OCI-LY1 (cell line): Measurements from ENCODE around the gene B3GAT1.

Experiments
- CTCF ChIP-seq: fragments of 200-600 bp; sonication (generic), shearing (Covaris generic); IDR thresholded peaks from 2 replicates; pipeline ENCODE4 v1.5.1; 2017; ENCODE audit warnings: mild to moderate bottlenecking, antibody characterized with exemption, low read length, moderate library complexity, mixed read lengths
- EZH2 ChIP-seq: fragments of 200-600 bp; sonication (generic), shearing (Covaris generic); IDR thresholded peaks from 2 replicates; pipeline ENCODE4 v1.8.0; 2017; ENCODE audit warnings: borderline replicate concordance, mixed run types, mild to moderate bottlenecking, antibody characterized with exemption, low read length, moderate library complexity, mixed read lengths

DNA sequence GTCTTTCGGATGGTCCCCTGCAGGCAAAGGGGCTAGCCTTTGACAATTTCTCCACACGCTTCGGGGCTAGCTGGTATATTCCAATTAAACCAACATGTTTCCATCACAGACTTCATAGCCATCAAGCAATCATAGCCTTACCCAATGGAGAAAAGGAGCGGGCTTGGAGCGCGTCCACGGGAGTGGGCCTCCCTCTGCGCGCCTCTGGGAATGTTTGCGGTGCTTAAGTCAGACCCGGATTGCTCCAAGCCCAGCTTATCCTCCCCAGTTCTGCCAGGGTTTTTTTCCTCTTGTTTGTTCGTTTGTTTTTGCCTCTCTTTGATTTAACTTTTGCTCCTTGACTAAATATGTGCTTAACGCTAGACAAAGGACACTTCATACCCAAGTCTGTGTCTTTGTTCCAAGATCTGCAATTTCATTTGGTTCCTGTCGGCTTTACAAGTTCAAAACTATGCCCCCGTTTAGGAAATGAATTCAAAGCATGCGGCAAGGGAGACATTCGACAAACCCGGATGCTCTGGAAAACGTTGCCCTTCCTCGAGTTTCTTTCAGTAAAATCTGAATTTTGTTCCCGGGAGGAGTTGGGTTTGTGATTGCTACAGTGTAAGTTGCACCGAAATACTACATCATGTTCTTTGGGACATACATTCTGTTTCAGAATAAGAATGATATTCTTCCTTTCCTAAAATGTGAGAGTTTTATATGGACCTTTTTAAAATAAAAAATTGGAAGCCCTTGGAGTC lies 81.3 kb downstream of the B3GAT1 start:
- TF ChIP-seq CTCF (no peak), EZH2 (no peak)
